ENCODE data around the gene RPTOR.

DNA sequence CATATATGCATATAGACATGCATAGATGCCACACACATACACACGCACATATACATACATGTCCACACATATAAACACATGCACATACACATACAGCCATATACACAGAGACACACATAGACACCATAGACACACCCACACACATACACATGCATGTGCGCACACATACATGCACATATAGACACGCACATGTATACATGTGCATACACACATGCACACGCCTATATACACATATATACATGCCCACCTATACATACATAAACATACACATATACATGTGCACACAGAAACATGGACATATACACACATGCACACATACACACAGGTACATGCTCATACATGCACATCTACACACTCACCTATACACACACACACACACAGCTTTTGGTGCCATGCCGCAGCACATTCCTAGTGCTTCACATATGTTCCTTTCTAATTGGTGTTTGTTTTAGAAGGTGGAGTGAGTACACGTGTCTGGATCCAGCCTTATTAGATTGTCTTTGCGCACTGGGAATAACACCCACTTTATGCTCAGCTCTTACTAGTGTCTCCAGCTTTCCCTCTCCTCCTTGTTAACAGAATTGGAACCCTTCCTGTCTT lies 198.0 kb downstream of the RPTOR start:
- TF ChIP-seq ZNF140 (tag by site-specific recombination; IDR thresholded peaks at IDR 0.05) (no peak), ZBTB7A (tag by site-specific recombination; IDR thresholded peaks at IDR 0.05; ENCODE audit: low read depth) (no peak), ZNF138 (tag by site-specific recombination; IDR thresholded peaks at IDR 0.05; ENCODE audit: borderline replicate concordance) (no peak), CTCF (tag by site-specific recombination; IDR thresholded peaks at IDR 0.05) (no peak), ZNF350 (tag by site-specific recombination; IDR thresholded peaks at IDR 0.05) (no peak), ZNF274 (IDR thresholded peaks at IDR 0.05; ENCODE audit: low read length) (no peak), ZNF274 (tag by site-specific recombination; IDR thresholded peaks at IDR 0.05; ENCODE audit: borderline replicate concordance) (no peak), ZNF292 (tag by site-specific recombination; IDR thresholded peaks at IDR 0.05; ENCODE audit: borderline replicate concordance, low read depth) (no peak), REST (tag by site-specific recombination; IDR thresholded peaks at IDR 0.05) (no peak), ZBTB48 (tag by site-specific recombination; IDR thresholded peaks at IDR 0.05) (no peak), ZBTB17 (tag by site-specific recombination; IDR thresholded peaks at IDR 0.05) (no peak)
